K562 (cell line): ENCODE data around the gene PRUNE1. TPM values are rescaled to one million over a fixed set of nuclear protein-coding genes. Genes with fewer than 3 reads are reported as not detected.
A peak's percentile ranks its signal among the peaks of the same experiment; 100 is the strongest.

ENCODE experiments used
- CBX2 ChIP-seq: fragments of 200-600 bp; sonication (generic); IDR thresholded peaks from one replicate; pipeline ENCODE4 v1.6.1; 2012; ENCODE audit warnings: mild to moderate bottlenecking, low read length, inconsistent platforms; ENCODE audit not compliant: insufficient read depth, poor library complexity, severe bottlenecking
- CCNT2 ChIP-seq: IDR thresholded peaks from 2 replicates; pipeline ENCODE4 v1.6.1; 2011; ENCODE audit warnings: borderline replicate concordance, low read depth, mild to moderate bottlenecking, moderate library complexity, mixed read lengths, low read length; ENCODE audit not compliant: insufficient read length; ENCODE audit errors: extremely low read depth
- FOXA3 ChIP-seq, 2 experiments: fragments of 450-650 bp in 1 of 2; sonication (generic) in 1 of 2; formaldehyde crosslinking; IDR thresholded peaks in 1 of 2; conservative IDR thresholded peaks in 1 of 2; 2 replicates each; pipeline versions ENCODE4 v1.4.0 to v1.8.0; 2020 to 2022; ENCODE audit warnings: mild to moderate bottlenecking in 2 of 2, missing genetic modification reagents in 1 of 2
- GABPB1 ChIP-seq: sonication (generic); formaldehyde crosslinking; IDR thresholded peaks from 2 replicates; pipeline ENCODE4 v1.8.0; 2022; ENCODE audit warnings: mild to moderate bottlenecking, missing genetic modification reagents
- HMGN3 ChIP-seq: IDR thresholded peaks from 2 replicates; pipeline ENCODE4 v1.6.1; 2011; ENCODE audit warnings: borderline replicate concordance, low read depth, mild to moderate bottlenecking, mixed read lengths, low read length; ENCODE audit not compliant: insufficient read length; ENCODE audit errors: extremely low read depth
- HNRNPL ChIP-seq: fragments of 200-400 bp; formaldehyde crosslinking; IDR thresholded peaks from 2 replicates; pipeline ENCODE4 v1.6.1; 2017; ENCODE audit warnings: low read depth, mild to moderate bottlenecking, low read length
- NFIC ChIP-seq: fragments of 450-650 bp; IDR thresholded peaks from 2 replicates; pipeline ENCODE4 v1.6.1; 2017; ENCODE audit warnings: mild to moderate bottlenecking, inconsistent platforms
- PHTF2 ChIP-seq: fragments of 250-450 bp; sonication (Bioruptor Pico); IDR thresholded peaks from 2 replicates; pipeline ENCODE4 v1.5.0; 2021; ENCODE audit warnings: mild to moderate bottlenecking
- RBM15 ChIP-seq: fragments of 200-400 bp; formaldehyde crosslinking; IDR thresholded peaks from 2 replicates; pipeline ENCODE4 v1.6.1; 2018; ENCODE audit warnings: mild to moderate bottlenecking, low read length, moderate library complexity; ENCODE audit not compliant: insufficient read depth
- RFX7 ChIP-seq: fragments of 250-450 bp; sonication (Bioruptor Pico); IDR thresholded peaks from 2 replicates; pipeline ENCODE4 v1.5.1; 2021; ENCODE audit warnings: mild to moderate bottlenecking
- SMC3 ChIP-seq: conservative IDR thresholded peaks from 2 replicates; pipeline ENCODE4 v1.6.1; 2011; ENCODE audit warnings: low read depth, low read length, improper control_type of control experiment; ENCODE audit not compliant: insufficient read depth
- SP2 ChIP-seq: IDR thresholded peaks from 2 replicates; pipeline ENCODE4 v1.6.1; 2011; ENCODE audit warnings: mild to moderate bottlenecking, low read depth, low read length, moderate library complexity; ENCODE audit not compliant: poor library complexity, severe bottlenecking; ENCODE audit errors: extremely low read depth
- STAT5A ChIP-seq: IDR thresholded peaks from 2 replicates; pipeline ENCODE4 v1.6.1; 2012; ENCODE audit warnings: low read length, inconsistent platforms, borderline replicate concordance
- polyA plus RNA-seq, 8 experiments: library from polyadenylated mRNA; depleted of rRNA in 4 of 8; stranded (reverse) in 5 of 8; unstranded in 3 of 8; fragments of >200 nt; fragmentation: Nextera tagmentation in 2 of 8; fragmentation: Illumina TruSeq in 1 of 8; extraction: Ambion mirVana in 2 of 8; extraction: Trizol in 1 of 8; gene quantifications; 2 replicates each; pipeline versions ENCODE4 v1.2.1 to v1.2.3, GENCODE V29; 2011 to 2014; ENCODE audit warnings: inconsistent platforms in 1 of 8, missing spikeins in 1 of 8
- total RNA-seq, 7 experiments: library from RNA; depleted of rRNA in 6 of 7; stranded (reverse); fragments of >200 nt in 6 of 7; fragmentation: Illumina TruSeq in 2 of 7; extraction: Trizol in 2 of 7; gene quantifications; 2 replicates each; pipeline versions ENCODE4 v1.2.1 to v1.2.3, GENCODE V29; 2011 to 2021; ENCODE audit warnings: low replicate concordance in 1 of 7
- TF ChIP-seq, protein P1 (sequence below), 3 experiments: IDR thresholded peaks in 2 of 3; conservative IDR thresholded peaks in 1 of 3; 2 replicates each; pipeline ENCODE4 v1.5.1; 2011 to 2012; ENCODE audit warnings: low read length in 3 of 3, mild to moderate bottlenecking in 3 of 3, control low read depth in 2 of 3, improper control_type of control experiment in 1 of 3, inconsistent platforms in 1 of 3, low read depth in 1 of 3, mixed read lengths in 1 of 3, moderate library complexity in 1 of 3; ENCODE audit not compliant: insufficient read depth in 2 of 3
- TF ChIP-seq, protein P2 (sequence below): fragments of 250-450 bp; sonication (Bioruptor Pico); IDR thresholded peaks from 2 replicates; pipeline ENCODE4 v1.8.0; 2022; ENCODE audit warnings: moderate library complexity, mild to moderate bottlenecking, inconsistent platforms
- TF ChIP-seq, protein P3 (sequence below): fragments of 450-650 bp; IDR thresholded peaks from 2 replicates; pipeline ENCODE4 v1.6.1; 2017; ENCODE audit warnings: mild to moderate bottlenecking, moderate library complexity
- TF ChIP-seq, protein P4 (sequence below): sonication (generic); formaldehyde crosslinking; IDR thresholded peaks from 2 replicates; pipeline ENCODE4 v1.8.0; 2022; ENCODE audit warnings: mild to moderate bottlenecking, missing genetic modification reagents
- TF ChIP-seq, protein P5 (sequence below): sonication (generic); formaldehyde crosslinking; IDR thresholded peaks from 2 replicates; pipeline ENCODE4 v1.8.0; 2022; ENCODE audit warnings: missing genetic modification reagents, mild to moderate bottlenecking, moderate library complexity, borderline replicate concordance

The PRUNE1 gene
- total and polyA plus RNA-seq, 9 of the 15 experiments (the other 6 are each of a cell fraction or from before 2014, with no cell fraction given): 16.7 to 48.3 (median 26.2) TPM

DNA sequence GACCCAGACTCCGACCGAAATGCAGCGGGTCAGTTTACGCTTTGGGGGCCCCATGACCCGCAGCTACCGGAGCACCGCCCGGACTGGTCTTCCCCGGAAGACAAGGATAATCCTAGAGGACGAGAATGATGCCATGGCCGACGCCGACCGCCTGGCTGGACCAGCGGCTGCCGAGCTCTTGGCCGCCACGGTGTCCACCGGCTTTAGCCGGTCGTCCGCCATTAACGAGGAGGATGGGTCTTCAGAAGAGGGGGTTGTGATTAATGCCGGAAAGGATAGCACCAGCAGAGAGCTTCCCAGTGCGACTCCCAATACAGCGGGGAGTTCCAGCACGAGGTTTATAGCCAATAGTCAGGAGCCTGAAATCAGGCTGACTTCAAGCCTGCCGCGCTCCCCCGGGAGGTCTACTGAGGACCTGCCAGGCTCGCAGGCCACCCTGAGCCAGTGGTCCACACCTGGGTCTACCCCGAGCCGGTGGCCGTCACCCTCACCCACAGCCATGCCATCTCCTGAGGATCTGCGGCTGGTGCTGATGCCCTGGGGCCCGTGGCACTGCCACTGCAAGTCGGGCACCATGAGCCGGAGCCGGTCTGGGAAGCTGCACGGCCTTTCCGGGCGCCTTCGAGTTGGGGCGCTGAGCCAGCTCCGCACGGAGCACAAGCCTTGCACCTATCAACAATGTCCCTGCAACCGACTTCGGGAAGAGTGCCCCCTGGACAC is 39.8 kb downstream of the PRUNE1 start (continued):
- TF ChIP-seq, protein P1, sequence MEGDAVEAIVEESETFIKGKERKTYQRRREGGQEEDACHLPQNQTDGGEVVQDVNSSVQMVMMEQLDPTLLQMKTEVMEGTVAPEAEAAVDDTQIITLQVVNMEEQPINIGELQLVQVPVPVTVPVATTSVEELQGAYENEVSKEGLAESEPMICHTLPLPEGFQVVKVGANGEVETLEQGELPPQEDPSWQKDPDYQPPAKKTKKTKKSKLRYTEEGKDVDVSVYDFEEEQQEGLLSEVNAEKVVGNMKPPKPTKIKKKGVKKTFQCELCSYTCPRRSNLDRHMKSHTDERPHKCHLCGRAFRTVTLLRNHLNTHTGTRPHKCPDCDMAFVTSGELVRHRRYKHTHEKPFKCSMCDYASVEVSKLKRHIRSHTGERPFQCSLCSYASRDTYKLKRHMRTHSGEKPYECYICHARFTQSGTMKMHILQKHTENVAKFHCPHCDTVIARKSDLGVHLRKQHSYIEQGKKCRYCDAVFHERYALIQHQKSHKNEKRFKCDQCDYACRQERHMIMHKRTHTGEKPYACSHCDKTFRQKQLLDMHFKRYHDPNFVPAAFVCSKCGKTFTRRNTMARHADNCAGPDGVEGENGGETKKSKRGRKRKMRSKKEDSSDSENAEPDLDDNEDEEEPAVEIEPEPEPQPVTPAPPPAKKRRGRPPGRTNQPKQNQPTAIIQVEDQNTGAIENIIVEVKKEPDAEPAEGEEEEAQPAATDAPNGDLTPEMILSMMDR (IDR thresholded peaks at IDR 0.05 in 2 of 3, conservative IDR thresholded peaks at IDR 0.05 in 1 of 3; ENCODE audit: insufficient read depth in 2 of 3, low read depth in 1 of 3, low read length in 3 of 3): peak in 2 of 3 experiments; percentile 46 to 48; a peak in 5 of 6 replicates
- TF ChIP-seq CCNT2: peak; percentile 33
- TF ChIP-seq HMGN3: peak; percentile 18
- no peak for TF ChIP-seq PHTF2 (CRISPR knock-in tag)
- no peak for TF ChIP-seq SP2
- 0 out of 4 replicates have a peak, but pooled peaks of 1 of the 2 experiments have one; percentile 30 for TF ChIP-seq FOXA3 (CRISPR knock-in tag; conservative IDR thresholded peaks at IDR 0.05 in 1 of 2, IDR thresholded peaks at IDR 0.05 in 1 of 2)
- TF ChIP-seq NFIC: peak; percentile 51; the same call in 1 of the 2 replicates
- TF ChIP-seq RFX7: no peak
- TF ChIP-seq, protein P2, sequence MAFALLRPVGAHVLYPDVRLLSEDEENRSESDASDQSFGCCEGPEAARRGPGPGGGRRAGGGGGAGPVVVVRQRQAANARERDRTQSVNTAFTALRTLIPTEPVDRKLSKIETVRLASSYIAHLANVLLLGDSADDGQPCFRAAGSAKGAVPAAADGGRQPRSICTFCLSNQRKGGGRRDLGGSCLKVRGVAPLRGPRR (CRISPR knock-in tag): no peak
- TF ChIP-seq GABPB1 (CRISPR knock-in tag): peak; percentile 40; the same call in 1 of the 2 replicates
- TF ChIP-seq, protein P3, sequence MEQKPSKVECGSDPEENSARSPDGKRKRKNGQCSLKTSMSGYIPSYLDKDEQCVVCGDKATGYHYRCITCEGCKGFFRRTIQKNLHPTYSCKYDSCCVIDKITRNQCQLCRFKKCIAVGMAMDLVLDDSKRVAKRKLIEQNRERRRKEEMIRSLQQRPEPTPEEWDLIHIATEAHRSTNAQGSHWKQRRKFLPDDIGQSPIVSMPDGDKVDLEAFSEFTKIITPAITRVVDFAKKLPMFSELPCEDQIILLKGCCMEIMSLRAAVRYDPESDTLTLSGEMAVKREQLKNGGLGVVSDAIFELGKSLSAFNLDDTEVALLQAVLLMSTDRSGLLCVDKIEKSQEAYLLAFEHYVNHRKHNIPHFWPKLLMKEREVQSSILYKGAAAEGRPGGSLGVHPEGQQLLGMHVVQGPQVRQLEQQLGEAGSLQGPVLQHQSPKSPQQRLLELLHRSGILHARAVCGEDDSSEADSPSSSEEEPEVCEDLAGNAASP: no peak
- TF ChIP-seq HNRNPL: 0 out of 2 replicates have a peak, but pooled peaks have one; percentile 63
- TF ChIP-seq SMC3: no peak
- TF ChIP-seq CBX2: no peak
- TF ChIP-seq, protein P4, sequence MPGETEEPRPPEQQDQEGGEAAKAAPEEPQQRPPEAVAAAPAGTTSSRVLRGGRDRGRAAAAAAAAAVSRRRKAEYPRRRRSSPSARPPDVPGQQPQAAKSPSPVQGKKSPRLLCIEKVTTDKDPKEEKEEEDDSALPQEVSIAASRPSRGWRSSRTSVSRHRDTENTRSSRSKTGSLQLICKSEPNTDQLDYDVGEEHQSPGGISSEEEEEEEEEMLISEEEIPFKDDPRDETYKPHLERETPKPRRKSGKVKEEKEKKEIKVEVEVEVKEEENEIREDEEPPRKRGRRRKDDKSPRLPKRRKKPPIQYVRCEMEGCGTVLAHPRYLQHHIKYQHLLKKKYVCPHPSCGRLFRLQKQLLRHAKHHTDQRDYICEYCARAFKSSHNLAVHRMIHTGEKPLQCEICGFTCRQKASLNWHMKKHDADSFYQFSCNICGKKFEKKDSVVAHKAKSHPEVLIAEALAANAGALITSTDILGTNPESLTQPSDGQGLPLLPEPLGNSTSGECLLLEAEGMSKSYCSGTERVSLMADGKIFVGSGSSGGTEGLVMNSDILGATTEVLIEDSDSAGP (CRISPR knock-in tag): peak; percentile 58; the same call in 1 of the 2 replicates
- TF ChIP-seq RBM15: no peak
- TF ChIP-seq, protein P5, sequence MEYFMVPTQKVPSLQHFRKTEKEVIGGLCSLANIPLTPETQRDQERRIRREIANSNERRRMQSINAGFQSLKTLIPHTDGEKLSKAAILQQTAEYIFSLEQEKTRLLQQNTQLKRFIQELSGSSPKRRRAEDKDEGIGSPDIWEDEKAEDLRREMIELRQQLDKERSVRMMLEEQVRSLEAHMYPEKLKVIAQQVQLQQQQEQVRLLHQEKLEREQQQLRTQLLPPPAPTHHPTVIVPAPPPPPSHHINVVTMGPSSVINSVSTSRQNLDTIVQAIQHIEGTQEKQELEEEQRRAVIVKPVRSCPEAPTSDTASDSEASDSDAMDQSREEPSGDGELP (CRISPR knock-in tag): no peak; the same call in 1 of the 2 replicates
- TF ChIP-seq STAT5A: no peak
